Measurements from ENCODE around the gene PDE4D. TPM values are rescaled to one million over a fixed set of nuclear protein-coding genes. Genes with fewer than 3 reads are reported as not detected.

The PDE4D gene
- total and polyA plus RNA-seq, 2 experiments from 2014 or later = 21.9 to 54.2 TPM

- TF ChIP-seq, protein P1, sequence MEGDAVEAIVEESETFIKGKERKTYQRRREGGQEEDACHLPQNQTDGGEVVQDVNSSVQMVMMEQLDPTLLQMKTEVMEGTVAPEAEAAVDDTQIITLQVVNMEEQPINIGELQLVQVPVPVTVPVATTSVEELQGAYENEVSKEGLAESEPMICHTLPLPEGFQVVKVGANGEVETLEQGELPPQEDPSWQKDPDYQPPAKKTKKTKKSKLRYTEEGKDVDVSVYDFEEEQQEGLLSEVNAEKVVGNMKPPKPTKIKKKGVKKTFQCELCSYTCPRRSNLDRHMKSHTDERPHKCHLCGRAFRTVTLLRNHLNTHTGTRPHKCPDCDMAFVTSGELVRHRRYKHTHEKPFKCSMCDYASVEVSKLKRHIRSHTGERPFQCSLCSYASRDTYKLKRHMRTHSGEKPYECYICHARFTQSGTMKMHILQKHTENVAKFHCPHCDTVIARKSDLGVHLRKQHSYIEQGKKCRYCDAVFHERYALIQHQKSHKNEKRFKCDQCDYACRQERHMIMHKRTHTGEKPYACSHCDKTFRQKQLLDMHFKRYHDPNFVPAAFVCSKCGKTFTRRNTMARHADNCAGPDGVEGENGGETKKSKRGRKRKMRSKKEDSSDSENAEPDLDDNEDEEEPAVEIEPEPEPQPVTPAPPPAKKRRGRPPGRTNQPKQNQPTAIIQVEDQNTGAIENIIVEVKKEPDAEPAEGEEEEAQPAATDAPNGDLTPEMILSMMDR (IDR thresholded peaks at IDR 0.05; ENCODE audit: low read depth, low read length) = no peak
- Histone ChIP-seq H3K4me3 (no peak overlapping the region), H3K4me1 (ENCODE audit: low read depth) (peaks cover 3% of the 10 kb centered on the region), H3K9me3 (ENCODE audit: low read depth) (no peaks in the 10 kb centered on the region), H3K36me3 (no peaks in the 10 kb centered on the region), H3K27ac (no peak overlapping the region), H3K27me3 (no peaks in the 10 kb centered on the region)
- DNase-seq (ENCODE audit: low read depth in 1 of 2, low spot score in 1 of 2) = no peak
Measured at GRCh38 chr5:59168067-59168466, 725.5 kb downstream of the PDE4D start.

DNA sequence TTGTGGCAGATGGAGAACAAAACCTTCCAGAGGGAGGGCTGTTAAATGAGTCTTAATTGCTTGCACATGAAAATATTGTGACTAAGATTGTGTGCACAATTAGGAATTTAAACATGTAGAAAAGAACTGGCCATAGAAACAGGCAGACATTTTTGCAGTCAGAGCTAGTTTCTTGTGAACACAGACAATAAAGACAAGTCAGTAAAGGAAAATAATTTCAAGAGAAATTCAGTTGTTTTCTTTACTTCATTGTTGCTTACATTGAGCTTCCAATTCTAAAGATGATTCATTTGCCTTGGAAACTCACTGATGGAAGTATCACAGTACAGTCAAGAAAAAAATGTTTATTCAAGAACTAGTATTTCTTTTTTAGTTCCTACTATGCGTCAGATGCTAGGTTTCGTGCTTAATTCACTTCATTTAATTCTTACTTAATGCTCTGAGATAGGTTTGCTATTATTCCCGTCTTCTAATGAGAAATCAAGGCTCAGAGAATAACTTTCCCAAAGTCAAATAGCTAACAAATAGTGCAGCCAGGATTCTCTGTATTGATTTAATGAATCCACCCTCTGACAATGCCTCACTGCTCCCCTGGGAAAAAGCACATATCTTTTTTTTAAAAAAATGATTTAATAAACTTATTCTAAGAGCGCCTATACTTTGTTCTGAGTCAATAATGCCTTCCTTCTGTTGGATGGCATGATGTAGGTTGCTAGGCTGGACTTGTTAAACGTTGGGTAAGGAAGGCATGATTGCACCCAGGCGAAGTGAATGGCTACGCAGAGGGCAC lies 729.3 kb downstream of the PDE4D start:
- H3K4me3 ChIP-seq = no peak overlapping the region
- H3K9me3 ChIP-seq (ENCODE audit: low read depth) = no peaks in the 10 kb centered on the region
- no peaks in the 10 kb centered on the region for H3K36me3 ChIP-seq
- DNase-seq (ENCODE audit: low read depth in 1 of 2, low spot score in 1 of 2) = no peak
- no peaks in the 10 kb centered on the region for H3K27me3 ChIP-seq
- TF ChIP-seq, protein P1 (IDR thresholded peaks at IDR 0.05; ENCODE audit: low read depth, low read length) = no peak
- H3K4me1 ChIP-seq (ENCODE audit: low read depth) = peaks cover 3% of the 10 kb centered on the region
- no peak overlapping the region for H3K27ac ChIP-seq

DNA sequence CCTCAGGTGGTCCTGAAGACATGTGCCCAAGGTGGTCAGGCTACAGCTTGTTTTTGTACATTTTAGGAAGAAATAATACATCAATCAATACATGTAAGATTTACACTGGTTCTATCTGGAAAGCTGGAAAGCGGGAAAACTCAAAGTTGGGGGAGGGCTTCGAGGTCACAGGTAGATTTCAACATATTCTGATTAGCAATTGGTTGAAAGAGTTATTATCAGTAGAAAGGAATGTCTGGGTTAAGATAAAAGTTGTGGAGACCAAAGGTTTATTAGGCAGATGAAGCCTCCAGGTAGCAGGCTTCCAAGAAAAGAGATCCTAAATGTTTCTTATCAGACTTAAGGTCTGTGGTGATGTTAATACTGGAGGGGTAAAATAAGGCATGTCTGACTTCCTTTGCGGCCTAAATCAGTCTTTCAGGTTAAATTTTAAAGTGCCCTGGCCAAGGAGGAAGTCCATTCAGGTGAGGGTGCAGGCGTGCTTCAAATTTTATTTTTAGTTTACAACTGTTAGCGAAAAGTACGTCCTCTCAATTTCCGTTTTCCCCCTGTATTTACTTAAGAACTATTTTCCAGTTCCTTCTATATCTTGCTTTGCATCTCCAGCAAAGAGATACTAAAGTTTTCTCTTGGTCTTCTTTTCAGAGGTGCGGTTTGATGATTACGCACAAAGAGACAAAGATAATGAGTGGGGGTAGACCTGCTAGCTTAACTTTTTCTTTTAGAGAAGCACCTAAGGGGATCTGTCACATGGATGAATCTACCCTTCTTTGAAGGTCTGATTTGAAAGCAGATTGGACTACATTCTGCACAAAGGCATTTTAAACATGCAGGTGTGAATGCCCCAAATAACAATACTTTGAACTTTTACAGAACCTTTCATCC lies 732.1 kb downstream of the PDE4D start:
- no peaks in the 10 kb centered on the region for H3K27me3 ChIP-seq

GRCh38 chr5:59158637-59159391 lies 734.7 kb downstream of the PDE4D start:
- Histone ChIP-seq H3K4me1 (ENCODE audit: low read depth) (no peaks in the 10 kb centered on the region), H3K27me3 (no peaks in the 10 kb centered on the region), H3K27ac (no peak overlapping the region), H3K4me3 (no peak overlapping the region), H3K9me3 (ENCODE audit: low read depth) (no peaks in the 10 kb centered on the region), H3K36me3 (no peaks in the 10 kb centered on the region)
- DNase-seq (ENCODE audit: low read depth in 1 of 2, low spot score in 1 of 2) = peak in 1 of 2 donors; percentile 2
- TF ChIP-seq, protein P1 (IDR thresholded peaks at IDR 0.05; ENCODE audit: low read depth, low read length) = no peak

More for the DNA sequence above, 732.1 kb downstream of the PDE4D start:
- H3K9me3 ChIP-seq (ENCODE audit: low read depth) = no peaks in the 10 kb centered on the region
- H3K4me3 ChIP-seq = no peak overlapping the region
- TF ChIP-seq, protein P1 (IDR thresholded peaks at IDR 0.05; ENCODE audit: low read depth, low read length) = no peak
- no peaks in the 10 kb centered on the region for H3K36me3 ChIP-seq
- no peak overlapping the region for H3K27ac ChIP-seq
- H3K4me1 ChIP-seq (ENCODE audit: low read depth) = no peaks in the 10 kb centered on the region
- no peak for DNase-seq (ENCODE audit: low read depth in 1 of 2, low spot score in 1 of 2)

GRCh38 chr5:59158165-59158564 lies 735.4 kb downstream of the PDE4D start:
- Histone ChIP-seq H3K27ac (no peak overlapping the region), H3K4me3 (no peak overlapping the region), H3K27me3 (no peaks in the 10 kb centered on the region), H3K36me3 (no peaks in the 10 kb centered on the region), H3K4me1 (ENCODE audit: low read depth) (no peaks in the 10 kb centered on the region), H3K9me3 (ENCODE audit: low read depth) (no peaks in the 10 kb centered on the region)
- TF ChIP-seq, protein P1 (IDR thresholded peaks at IDR 0.05; ENCODE audit: low read depth, low read length) = no peak
- peak in 1 of 2 donors; percentile 12 for DNase-seq (ENCODE audit: low read depth in 1 of 2, low spot score in 1 of 2)

Data from cardiac muscle cell (in vitro differentiated cells and primary cell).